ENCODE results near the gene ROBO1. TPM values are rescaled to one million over a fixed set of nuclear protein-coding genes. Genes with fewer than 3 reads are reported as not detected.
"Not testable (repeated sequence)": the region's sequence is repeated elsewhere in the genome, so short reads cannot be mapped to it uniquely, and the experiment has no call there.

The ROBO1 gene
- total RNA-seq, 2 experiments from 2014 or later: 0.36 to 0.69 TPM

DNA sequence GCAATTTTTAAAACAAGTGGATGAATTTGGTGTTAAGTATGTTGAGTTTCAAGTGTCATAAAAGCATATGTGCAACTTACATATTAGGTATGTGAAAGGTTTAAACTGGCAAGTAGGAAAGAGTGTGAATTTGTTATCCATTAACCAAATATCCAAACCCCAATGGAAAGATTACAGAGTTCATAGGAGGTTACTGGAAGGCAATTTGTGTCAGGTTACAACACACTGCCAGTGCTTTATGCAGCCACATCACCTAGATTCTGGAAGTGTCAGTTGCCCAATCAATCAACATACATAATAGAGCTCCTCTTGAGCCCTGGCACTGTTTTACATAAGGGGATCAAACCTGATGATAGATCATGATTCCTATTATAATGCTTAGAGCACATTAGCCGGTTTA is 261.0 kb downstream of the ROBO1 start:
- H3K36me3 Mint-ChIP-seq (ENCODE audit: low read depth): no peaks in the 10 kb centered on the region
- no peak for ATAC-seq (ENCODE audit: poor library complexity)

GRCh38 chr3:79502216-79502681 is 265.5 kb downstream of the ROBO1 start:
- H3K9me3 Mint-ChIP-seq, DNase-seq, POLR2A ChIA-PET: not testable (repeated sequence)

More for the DNA sequence above, 261.0 kb downstream of the ROBO1 start:
- H3K9me3 ChIP-seq (ENCODE audit: control insufficient read depth in 1 of 2, insufficient read depth in 1 of 2, low read length in 2 of 2): peaks cover 0 to 8% of the 10 kb centered on the region in 2 experiments
- H3K4me3 ChIP-seq (ENCODE audit: low read length): no peak overlapping the region
- ChIA-PET POLR2A (no interaction called here), CTCF (no interaction called here)
- DNase-seq: no peak
- H3K27ac ChIP-seq (ENCODE audit: low read depth in 1 of 2, low read length in 2 of 2): no peak overlapping the region
- H3K9me3 Mint-ChIP-seq: peaks cover 1% of the 10 kb centered on the region
- no peak overlapping the region for H3K4me3 Mint-ChIP-seq
- TF ChIP-seq CTCF (IDR thresholded peaks at IDR 0.05): no peak
- no peaks in the 10 kb centered on the region for H3K4me1 ChIP-seq (ENCODE audit: insufficient read depth, low read length)
- H3K36me3 ChIP-seq (ENCODE audit: insufficient read depth, low read length): no peaks in the 10 kb centered on the region
- intact Hi-C loops (cut with DNase I, micrococcal nuclease): no loop called here
- H3K27me3 ChIP-seq (ENCODE audit: control insufficient read depth in 1 of 2, insufficient read depth in 2 of 2, low read length in 2 of 2): no peaks in the 10 kb centered on the region
- no peak overlapping the region for H3K27ac Mint-ChIP-seq
- no peaks in the 10 kb centered on the region for H3K4me1 Mint-ChIP-seq (ENCODE audit: low read depth)
- H3K27me3 Mint-ChIP-seq: no peaks in the 10 kb centered on the region

DNA sequence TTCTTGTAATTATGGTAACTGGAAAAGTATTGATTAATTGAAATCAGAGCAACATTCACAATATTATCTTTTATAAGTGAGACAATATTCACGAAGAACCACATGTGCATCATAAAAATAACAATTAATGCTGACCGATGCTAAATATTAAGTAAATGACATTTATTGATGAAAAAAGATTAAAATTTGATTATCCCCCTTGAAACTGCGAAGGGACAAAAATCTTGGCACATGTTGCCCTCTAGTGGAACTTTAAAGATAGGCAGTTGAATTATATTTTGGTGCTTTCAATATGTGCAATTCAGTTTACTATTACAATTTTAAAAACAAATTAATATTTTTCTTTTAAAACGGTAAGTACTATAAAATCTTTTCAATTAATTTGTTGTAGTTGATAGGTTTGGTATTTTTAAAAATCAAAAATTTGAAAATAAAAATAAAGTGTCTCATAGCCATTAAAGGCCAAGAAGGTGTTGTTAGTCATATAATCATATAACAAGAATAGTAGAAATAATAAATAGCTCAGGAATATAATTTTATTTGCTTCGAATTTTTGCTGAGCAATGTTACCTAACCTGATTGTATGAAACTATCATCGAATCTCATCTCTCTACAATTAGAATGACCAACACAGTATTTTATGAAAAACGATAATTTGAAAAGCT is 270.2 kb downstream of the ROBO1 start:
- intact Hi-C loops (cut with DNase I, micrococcal nuclease): no loop called here
- H3K36me3 Mint-ChIP-seq (ENCODE audit: low read depth): no peaks in the 10 kb centered on the region
- H3K4me3 ChIP-seq (ENCODE audit: low read length): no peak overlapping the region
- H3K4me1 Mint-ChIP-seq (ENCODE audit: low read depth): no peaks in the 10 kb centered on the region
- H3K27me3 ChIP-seq (ENCODE audit: control insufficient read depth in 1 of 2, insufficient read depth in 2 of 2, low read length in 2 of 2): no peaks in the 10 kb centered on the region
- no peak overlapping the region for H3K27ac Mint-ChIP-seq
- DNase-seq (no peak), ATAC-seq (ENCODE audit: poor library complexity) (no peak)
- H3K4me1 ChIP-seq (ENCODE audit: insufficient read depth, low read length): no peaks in the 10 kb centered on the region
- no peak overlapping the region for H3K27ac ChIP-seq (ENCODE audit: low read depth in 1 of 2, low read length in 2 of 2)
- no peak overlapping the region for H3K4me3 Mint-ChIP-seq
- peaks cover 0 to 28% of the 10 kb centered on the region in 2 experiments for H3K9me3 ChIP-seq (ENCODE audit: control insufficient read depth in 1 of 2, insufficient read depth in 1 of 2, low read length in 2 of 2)
- POLR2A ChIA-PET: no interaction called here
- H3K36me3 ChIP-seq (ENCODE audit: insufficient read depth, low read length): no peaks in the 10 kb centered on the region
- H3K27me3 Mint-ChIP-seq: no peaks in the 10 kb centered on the region
- CTCF ChIA-PET: no interaction called here
- TF ChIP-seq CTCF (IDR thresholded peaks at IDR 0.05): no peak
- H3K9me3 Mint-ChIP-seq: peaks cover 5% of the 10 kb centered on the region

More at GRCh38 chr3:79502216-79502681, 265.5 kb downstream of the ROBO1 start:
- H3K27ac ChIP-seq (ENCODE audit: low read depth in 1 of 2, low read length in 2 of 2); CTCF ChIA-PET; H3K4me3 ChIP-seq (ENCODE audit: low read length); H3K4me1 ChIP-seq (ENCODE audit: insufficient read depth, low read length); H3K36me3 ChIP-seq (ENCODE audit: insufficient read depth, low read length); H3K36me3 Mint-ChIP-seq (ENCODE audit: low read depth); H3K27ac Mint-ChIP-seq; H3K27me3 Mint-ChIP-seq; H3K4me3 Mint-ChIP-seq; ATAC-seq (ENCODE audit: poor library complexity); intact Hi-C loops (cut with DNase I, micrococcal nuclease); H3K4me1 Mint-ChIP-seq (ENCODE audit: low read depth); H3K27me3 ChIP-seq (ENCODE audit: control insufficient read depth in 1 of 2, insufficient read depth in 2 of 2, low read length in 2 of 2): not testable (repeated sequence)
- H3K9me3 ChIP-seq (ENCODE audit: control insufficient read depth in 1 of 2, insufficient read depth in 1 of 2, low read length in 2 of 2): peaks cover 0 to 24% of the 10 kb centered on the region in 2 experiments

Data from CD4-positive, alpha-beta T cell (primary cell).